HepG2 (cell line): Measurements from ENCODE around the gene SP8. TPM values are rescaled to one million over a fixed set of nuclear protein-coding genes. Genes with fewer than 3 reads are reported as not detected.

ENCODE experiments used
- ATAC-seq: fragments of 200-7000 bp; cut with Tn5 transposase; 3 replicates; pipeline ENCODE4 v1.9.1; 2020; ENCODE audit warnings: mild to moderate bottlenecking, moderate library complexity
- BruUV-seq: library from RNA; stranded (reverse); fragments of 400-500 nt; replicated peaks from 2 replicates; lab custom pipeline; 2021; lab: Mats Ljungman, UMichigan
- CTCF ChIA-PET: fragments of 300-600 bp; formaldehyde crosslinking; extraction: SDS; loops from one replicate; lab custom pipeline; 2021; ENCODE audit warnings: low total read pairs, inconsistent platforms, low intra/inter-chr PET ratio; lab: Yijun Ruan, JAX
- POLR2A ChIA-PET: fragments of 350-600 bp; sonication (Branson Sonifier 250); formaldehyde crosslinking; loops from one replicate; lab custom pipeline; 2020; ENCODE audit warnings: antibody characterized with exemption, inconsistent platforms; lab: Yijun Ruan, JAX
- DNase-seq: peaks from one replicate; pipeline ENCODE4 v3.0.0-alpha.2; 2015; ENCODE audit warnings: low spot score
- FAIRE-seq: peaks from 3 replicates; lab custom pipeline; 2011; peaks lifted over from hg19 to GRCh38; lab: Jason Lieb, UNC
- H2AFZ ChIP-seq: one replicate; pipeline ENCODE4 v1.6.1; 2011; ENCODE audit warnings: low read length, inconsistent platforms
- H3K27ac ChIP-seq: fragments of 300-600 bp; 3 replicates; pipeline ENCODE4 v1.8.0; 2011; ENCODE audit warnings: mixed run types, mild to moderate bottlenecking, mixed read lengths, low read length, inconsistent platforms; ENCODE audit not compliant: insufficient read depth; ENCODE audit errors: extremely low read length
- H3K27me3 ChIP-seq, 2 experiments: fragments of 200-600 bp in 1 of 2; 2 replicates in 1 of 2; 3 replicates in 1 of 2; pipeline versions ENCODE4 v1.6.0 to v1.8.0; 2011; ENCODE audit warnings: low read length in 2 of 2, mild to moderate bottlenecking in 2 of 2, moderate library complexity in 2 of 2, inconsistent platforms in 1 of 2; ENCODE audit not compliant: insufficient read depth in 2 of 2, control insufficient read depth in 1 of 2
- H3K36me3 ChIP-seq, 2 experiments: fragments of 200-600 bp in 1 of 2; replicated peaks in 1 of 2; 2 replicates in 1 of 2; 3 replicates in 1 of 2; pipeline versions ENCODE4 v1.5.1 to v1.8.0; 2011; ENCODE audit warnings: low read length in 2 of 2, inconsistent platforms in 1 of 2; ENCODE audit not compliant: insufficient read depth in 2 of 2, control insufficient read depth in 1 of 2
- H3K4me1 ChIP-seq: 2 replicates; pipeline ENCODE4 v1.5.1; 2012; ENCODE audit warnings: low read length, inconsistent platforms; ENCODE audit not compliant: insufficient read depth
- H3K4me2 ChIP-seq: 2 replicates; pipeline ENCODE4 v1.6.0; 2011; ENCODE audit warnings: low read depth, low read length, inconsistent platforms
- H3K4me3 ChIP-seq, 3 experiments: fragments of 200-600 bp in 1 of 3; sonication (generic), shearing (Covaris generic) in 1 of 3; replicated peaks in 1 of 3; 2 replicates each; pipeline ENCODE4 v1.5.1; 2011 to 2016; ENCODE audit warnings: low read length in 3 of 3, inconsistent platforms in 2 of 3, low read depth in 2 of 3, mild to moderate bottlenecking in 2 of 3, control low read depth in 1 of 3, mixed read lengths in 1 of 3; ENCODE audit not compliant: insufficient read depth in 1 of 3
- H3K79me2 ChIP-seq: one replicate; pipeline ENCODE4 v1.6.1; 2011; ENCODE audit warnings: low read length, inconsistent platforms; ENCODE audit not compliant: insufficient read depth
- H3K9ac ChIP-seq: 2 replicates; pipeline ENCODE4 v1.6.0; 2011; ENCODE audit warnings: mild to moderate bottlenecking, low read depth, low read length, inconsistent platforms; ENCODE audit not compliant: insufficient read depth
- H3K9me3 ChIP-seq: 2 replicates; pipeline ENCODE4 v1.5.1; 2012; ENCODE audit warnings: mild to moderate bottlenecking, low read length
- H4K20me1 ChIP-seq: 2 replicates; pipeline ENCODE4 v1.6.0; 2011; ENCODE audit warnings: inconsistent platforms, mild to moderate bottlenecking, low read length, moderate library complexity; ENCODE audit not compliant: insufficient read depth
- ATRX ChIP-seq: sonication (generic); formaldehyde crosslinking; IDR thresholded peaks from 2 replicates; pipeline ENCODE4 v1.4.0; 2020; ENCODE audit warnings: missing genetic modification reagents, borderline replicate concordance
- CC2D1A ChIP-seq: sonication (generic); formaldehyde crosslinking; IDR thresholded peaks from 2 replicates; pipeline ENCODE4 v1.8.1; 2023; ENCODE audit warnings: mild to moderate bottlenecking, missing genetic modification reagents
- GLI4 ChIP-seq: sonication (generic); formaldehyde crosslinking; IDR thresholded peaks from 2 replicates; pipeline ENCODE4 v1.5.1; 2020; ENCODE audit warnings: missing genetic modification reagents, mild to moderate bottlenecking, moderate library complexity, borderline replicate concordance
- KAT7 ChIP-seq: IDR thresholded peaks from 2 replicates; pipeline ENCODE4 v1.6.1; 2018; ENCODE audit warnings: borderline replicate concordance, missing compliant biosample characterization
- SMAD1 ChIP-seq: sonication (generic); formaldehyde crosslinking; IDR thresholded peaks from 2 replicates; pipeline ENCODE4 v1.4.0; 2020; ENCODE audit warnings: missing genetic modification reagents, low read depth, mild to moderate bottlenecking, borderline replicate concordance
- SMC3 ChIP-seq: IDR thresholded peaks from 2 replicates; pipeline ENCODE4 v1.6.1; 2011; ENCODE audit warnings: low read length, improper control_type of control experiment
- TBX2 ChIP-seq: sonication (generic); formaldehyde crosslinking; IDR thresholded peaks from 2 replicates; pipeline ENCODE4 v1.5.0; 2020; ENCODE audit warnings: missing genetic modification reagents, mild to moderate bottlenecking, borderline replicate concordance
- ZFP62 ChIP-seq: sonication (generic); formaldehyde crosslinking; IDR thresholded peaks from 2 replicates; pipeline ENCODE4 v1.4.0; 2020; ENCODE audit warnings: missing genetic modification reagents
- ZNF460 ChIP-seq: sonication (generic); formaldehyde crosslinking; IDR thresholded peaks from 2 replicates; pipeline ENCODE4 v1.5.1; 2020; ENCODE audit warnings: missing genetic modification reagents, mild to moderate bottlenecking, borderline replicate concordance
- ZNF589 ChIP-seq: sonication (generic); formaldehyde crosslinking; conservative IDR thresholded peaks from 2 replicates; pipeline ENCODE4 v1.8.0; 2022; ENCODE audit warnings: mild to moderate bottlenecking, moderate library complexity, missing genetic modification reagents
- ZNF777 ChIP-seq: sonication (generic); formaldehyde crosslinking; IDR thresholded peaks from 2 replicates; pipeline ENCODE4 v1.4.0; 2020; ENCODE audit warnings: missing genetic modification reagents
- WGBS: methylation state at CpG from one replicate; pipeline ENCODE4 v1.1.6; 2017; ENCODE audit warnings: low lambda C conversion rate; 5-methylcytosine and 5-hydroxymethylcytosine counted together
- in situ Hi-C: cut with HindIII; loops from 2 replicates; pipeline ENCODE4 v1.10.0; 2017; ENCODE audit warnings: low pct_unique_long_range_greater_than_20kb; ENCODE audit not compliant: extremely low pct_ligation_motif_present
- intact Hi-C: fragments of 100-400 bp; cut with micrococcal nuclease; formaldehyde crosslinking; loops from one replicate; pipeline ENCODE4 v1.10.0; 2022; ENCODE audit not compliant: unreplicated experiment
- polyA plus RNA-seq, 8 experiments: library from polyadenylated mRNA; depleted of rRNA in 3 of 8; stranded (reverse) in 7 of 8; unstranded in 1 of 8; fragments of >200 nt; fragmentation: Illumina TruSeq in 4 of 8; extraction: Trizol in 4 of 8; gene quantifications; 2 replicates each; pipeline versions ENCODE4 v1.2.1 to v1.2.3, GENCODE V29; 2011 to 2016; ENCODE audit warnings: low read depth in 4 of 8, missing spikeins in 1 of 8, mixed read lengths in 1 of 8; ENCODE audit not compliant: insufficient read depth in 1 of 8
- total RNA-seq, 5 experiments: library from RNA; depleted of rRNA; stranded (reverse); fragments of >200 nt; fragmentation: Illumina TruSeq; extraction: Trizol; gene quantifications; 2 replicates each; pipeline ENCODE4 v1.2.3, GENCODE V29; 2016; ENCODE audit warnings: low read depth in 1 of 5
- TF ChIP-seq, protein P1 (sequence below): sonication (generic); formaldehyde crosslinking; IDR thresholded peaks from 2 replicates; pipeline ENCODE4 v1.4.0; 2020; ENCODE audit warnings: missing genetic modification reagents
- TF ChIP-seq, protein P2 (sequence below), 2 experiments: sonication (generic) in 1 of 2; formaldehyde crosslinking in 1 of 2; IDR thresholded peaks; 2 replicates each; pipeline versions ENCODE4 v1.5.1 to v1.6.1; 2011 to 2020; ENCODE audit warnings: borderline replicate concordance in 1 of 2, low read depth in 1 of 2, low read length in 1 of 2, mild to moderate bottlenecking in 1 of 2, missing genetic modification reagents in 1 of 2, moderate library complexity in 1 of 2
- TF ChIP-seq, protein P3 (sequence below): sonication (generic); formaldehyde crosslinking; IDR thresholded peaks from 2 replicates; pipeline ENCODE4 v1.4.0; 2020; ENCODE audit warnings: missing genetic modification reagents, borderline replicate concordance

Gene SP8
- total and polyA plus RNA-seq, 2 of the 13 experiments (the other 11 are each of a cell fraction or from before 2014, with no cell fraction given): not detected

DNA sequence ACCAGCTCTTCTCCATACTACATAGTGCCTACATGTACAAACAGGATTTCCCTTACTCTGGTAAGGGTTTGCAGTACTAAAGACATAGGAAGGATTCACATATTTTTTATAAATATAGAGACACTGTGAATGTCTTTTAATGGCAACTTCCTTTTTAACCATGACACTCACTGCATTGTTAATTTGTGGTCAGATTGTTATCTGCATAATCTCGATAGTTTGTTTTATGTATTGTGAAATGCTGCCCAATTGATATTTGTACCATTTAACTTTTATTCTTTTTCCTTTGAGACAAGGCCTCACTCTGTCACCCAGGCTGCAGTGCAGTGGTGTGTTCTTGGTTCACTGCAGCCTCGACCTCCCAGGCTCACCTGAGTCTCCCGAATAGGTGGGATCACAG lies 39.7 kb downstream of the SP8 start:
- H3K27me3 ChIP-seq: no peaks in the 10 kb centered on the region
- BruUV-seq: no TSS peak
- ATAC-seq (no peak), FAIRE-seq (no peak), DNase-seq (no peak)
- no peaks in the 10 kb centered on the region for H3K79me2 ChIP-seq
- in situ Hi-C loops (no loop called here), intact Hi-C loops (no loop called here)
- 16% methylated on average over 3 of the region's 3 CpGs for WGBS
- no peaks in the 10 kb centered on the region for H4K20me1 ChIP-seq
- ChIA-PET POLR2A (no interaction called here), CTCF (no interaction called here)
- H3K4me3 ChIP-seq: no peak overlapping the region
- no peak overlapping the region for H3K4me2 ChIP-seq
- no peak overlapping the region for H2AFZ ChIP-seq
- H3K9ac ChIP-seq: no peak overlapping the region
- H3K9me3 ChIP-seq: no peaks in the 10 kb centered on the region
- no peak overlapping the region for H3K27ac ChIP-seq
- no peaks in the 10 kb centered on the region for H3K36me3 ChIP-seq
- H3K4me1 ChIP-seq: peaks cover 13% of the 10 kb centered on the region
- TF ChIP-seq SMC3 (no peak), ZNF777 (CRISPR knock-in tag) (no peak), ATRX (CRISPR knock-in tag) (no peak), TBX2 (no peak), CC2D1A (no peak), GLI4 (CRISPR knock-in tag) (no peak), ZNF460 (CRISPR knock-in tag) (no peak), KAT7 (CRISPR knock-in tag) (no peak), ZFP62 (CRISPR knock-in tag) (no peak), SMAD1 (CRISPR knock-in tag) (no peak), ZNF589 (no peak)
- TF ChIP-seq, protein P1, sequence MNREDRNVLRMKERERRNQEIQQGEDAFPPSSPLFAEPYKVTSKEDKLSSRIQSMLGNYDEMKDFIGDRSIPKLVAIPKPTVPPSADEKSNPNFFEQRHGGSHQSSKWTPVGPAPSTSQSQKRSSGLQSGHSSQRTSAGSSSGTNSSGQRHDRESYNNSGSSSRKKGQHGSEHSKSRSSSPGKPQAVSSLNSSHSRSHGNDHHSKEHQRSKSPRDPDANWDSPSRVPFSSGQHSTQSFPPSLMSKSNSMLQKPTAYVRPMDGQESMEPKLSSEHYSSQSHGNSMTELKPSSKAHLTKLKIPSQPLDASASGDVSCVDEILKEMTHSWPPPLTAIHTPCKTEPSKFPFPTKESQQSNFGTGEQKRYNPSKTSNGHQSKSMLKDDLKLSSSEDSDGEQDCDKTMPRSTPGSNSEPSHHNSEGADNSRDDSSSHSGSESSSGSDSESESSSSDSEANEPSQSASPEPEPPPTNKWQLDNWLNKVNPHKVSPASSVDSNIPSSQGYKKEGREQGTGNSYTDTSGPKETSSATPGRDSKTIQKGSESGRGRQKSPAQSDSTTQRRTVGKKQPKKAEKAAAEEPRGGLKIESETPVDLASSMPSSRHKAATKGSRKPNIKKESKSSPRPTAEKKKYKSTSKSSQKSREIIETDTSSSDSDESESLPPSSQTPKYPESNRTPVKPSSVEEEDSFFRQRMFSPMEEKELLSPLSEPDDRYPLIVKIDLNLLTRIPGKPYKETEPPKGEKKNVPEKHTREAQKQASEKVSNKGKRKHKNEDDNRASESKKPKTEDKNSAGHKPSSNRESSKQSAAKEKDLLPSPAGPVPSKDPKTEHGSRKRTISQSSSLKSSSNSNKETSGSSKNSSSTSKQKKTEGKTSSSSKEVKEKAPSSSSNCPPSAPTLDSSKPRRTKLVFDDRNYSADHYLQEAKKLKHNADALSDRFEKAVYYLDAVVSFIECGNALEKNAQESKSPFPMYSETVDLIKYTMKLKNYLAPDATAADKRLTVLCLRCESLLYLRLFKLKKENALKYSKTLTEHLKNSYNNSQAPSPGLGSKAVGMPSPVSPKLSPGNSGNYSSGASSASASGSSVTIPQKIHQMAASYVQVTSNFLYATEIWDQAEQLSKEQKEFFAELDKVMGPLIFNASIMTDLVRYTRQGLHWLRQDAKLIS (CRISPR knock-in tag): no peak
- TF ChIP-seq, protein P2, sequence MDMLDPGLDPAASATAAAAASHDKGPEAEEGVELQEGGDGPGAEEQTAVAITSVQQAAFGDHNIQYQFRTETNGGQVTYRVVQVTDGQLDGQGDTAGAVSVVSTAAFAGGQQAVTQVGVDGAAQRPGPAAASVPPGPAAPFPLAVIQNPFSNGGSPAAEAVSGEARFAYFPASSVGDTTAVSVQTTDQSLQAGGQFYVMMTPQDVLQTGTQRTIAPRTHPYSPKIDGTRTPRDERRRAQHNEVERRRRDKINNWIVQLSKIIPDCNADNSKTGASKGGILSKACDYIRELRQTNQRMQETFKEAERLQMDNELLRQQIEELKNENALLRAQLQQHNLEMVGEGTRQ (IDR thresholded peaks at IDR 0.05; ENCODE audit: low read depth, low read length): no peak
- TF ChIP-seq, protein P2 (CRISPR knock-in tag; IDR thresholded peaks at IDR 0.05; ENCODE audit: borderline replicate concordance): no peak
- TF ChIP-seq, protein P3, sequence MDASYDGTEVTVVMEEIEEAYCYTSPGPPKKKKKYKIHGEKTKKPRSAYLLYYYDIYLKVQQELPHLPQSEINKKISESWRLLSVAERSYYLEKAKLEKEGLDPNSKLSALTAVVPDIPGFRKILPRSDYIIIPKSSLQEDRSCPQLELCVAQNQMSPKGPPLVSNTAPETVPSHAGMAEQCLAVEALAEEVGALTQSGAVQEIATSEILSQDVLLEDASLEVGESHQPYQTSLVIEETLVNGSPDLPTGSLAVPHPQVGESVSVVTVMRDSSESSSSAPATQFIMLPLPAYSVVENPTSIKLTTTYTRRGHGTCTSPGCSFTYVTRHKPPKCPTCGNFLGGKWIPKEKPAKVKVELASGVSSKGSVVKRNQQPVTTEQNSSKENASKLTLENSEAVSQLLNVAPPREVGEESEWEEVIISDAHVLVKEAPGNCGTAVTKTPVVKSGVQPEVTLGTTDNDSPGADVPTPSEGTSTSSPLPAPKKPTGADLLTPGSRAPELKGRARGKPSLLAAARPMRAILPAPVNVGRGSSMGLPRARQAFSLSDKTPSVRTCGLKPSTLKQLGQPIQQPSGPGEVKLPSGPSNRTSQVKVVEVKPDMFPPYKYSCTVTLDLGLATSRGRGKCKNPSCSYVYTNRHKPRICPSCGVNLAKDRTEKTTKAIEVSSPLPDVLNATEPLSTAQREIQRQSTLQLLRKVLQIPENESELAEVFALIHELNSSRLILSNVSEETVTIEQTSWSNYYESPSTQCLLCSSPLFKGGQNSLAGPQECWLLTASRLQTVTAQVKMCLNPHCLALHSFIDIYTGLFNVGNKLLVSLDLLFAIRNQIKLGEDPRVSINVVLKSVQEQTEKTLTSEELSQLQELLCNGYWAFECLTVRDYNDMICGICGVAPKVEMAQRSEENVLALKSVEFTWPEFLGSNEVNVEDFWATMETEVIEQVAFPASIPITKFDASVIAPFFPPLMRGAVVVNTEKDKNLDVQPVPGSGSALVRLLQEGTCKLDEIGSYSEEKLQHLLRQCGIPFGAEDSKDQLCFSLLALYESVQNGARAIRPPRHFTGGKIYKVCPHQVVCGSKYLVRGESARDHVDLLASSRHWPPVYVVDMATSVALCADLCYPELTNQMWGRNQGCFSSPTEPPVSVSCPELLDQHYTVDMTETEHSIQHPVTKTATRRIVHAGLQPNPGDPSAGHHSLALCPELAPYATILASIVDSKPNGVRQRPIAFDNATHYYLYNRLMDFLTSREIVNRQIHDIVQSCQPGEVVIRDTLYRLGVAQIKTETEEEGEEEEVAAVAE: no peak
